Measurements from ENCODE around the gene IMMP2L.

DNA sequence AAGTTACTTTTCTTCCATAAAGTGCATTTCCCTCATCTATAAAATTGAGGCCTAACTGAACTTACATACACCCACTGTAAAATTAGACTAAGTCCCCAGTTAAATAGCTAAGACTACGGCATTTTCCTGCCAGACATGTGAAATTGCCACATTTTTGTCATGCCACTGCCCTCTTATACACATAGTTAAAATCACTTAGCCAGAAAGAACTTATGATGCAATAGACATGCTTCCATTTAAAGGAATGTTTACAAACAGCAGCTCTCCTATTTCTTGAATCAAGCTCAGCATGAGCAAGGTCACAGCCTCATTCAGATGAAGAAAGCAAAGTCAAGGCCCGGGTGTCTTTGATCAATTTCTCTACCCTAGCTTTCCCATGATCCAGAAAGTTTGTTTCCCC lies 295.7 kb downstream of the IMMP2L start:
- TF ChIP-seq, protein P1, sequence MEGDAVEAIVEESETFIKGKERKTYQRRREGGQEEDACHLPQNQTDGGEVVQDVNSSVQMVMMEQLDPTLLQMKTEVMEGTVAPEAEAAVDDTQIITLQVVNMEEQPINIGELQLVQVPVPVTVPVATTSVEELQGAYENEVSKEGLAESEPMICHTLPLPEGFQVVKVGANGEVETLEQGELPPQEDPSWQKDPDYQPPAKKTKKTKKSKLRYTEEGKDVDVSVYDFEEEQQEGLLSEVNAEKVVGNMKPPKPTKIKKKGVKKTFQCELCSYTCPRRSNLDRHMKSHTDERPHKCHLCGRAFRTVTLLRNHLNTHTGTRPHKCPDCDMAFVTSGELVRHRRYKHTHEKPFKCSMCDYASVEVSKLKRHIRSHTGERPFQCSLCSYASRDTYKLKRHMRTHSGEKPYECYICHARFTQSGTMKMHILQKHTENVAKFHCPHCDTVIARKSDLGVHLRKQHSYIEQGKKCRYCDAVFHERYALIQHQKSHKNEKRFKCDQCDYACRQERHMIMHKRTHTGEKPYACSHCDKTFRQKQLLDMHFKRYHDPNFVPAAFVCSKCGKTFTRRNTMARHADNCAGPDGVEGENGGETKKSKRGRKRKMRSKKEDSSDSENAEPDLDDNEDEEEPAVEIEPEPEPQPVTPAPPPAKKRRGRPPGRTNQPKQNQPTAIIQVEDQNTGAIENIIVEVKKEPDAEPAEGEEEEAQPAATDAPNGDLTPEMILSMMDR (IDR thresholded peaks at IDR 0.05) = no peak
- no peak for TF ChIP-seq POLR2A (IDR thresholded peaks at IDR 0.05)

Measured in body of pancreas (tissue), 4 donors.